GM19043 (cell line): ENCODE results near the gene GABRR1.
A peak's percentile ranks its signal among the peaks of the same experiment; 100 is the strongest.
"Not testable (repeated sequence)": the region's sequence is repeated elsewhere in the genome, so short reads cannot be mapped to it uniquely, and the experiment has no call there.

Source experiments
- ATAC-seq: cut with Tn5 transposase; IDR thresholded peaks from one replicate; pipeline ENCODE4 v1.9.1; 2021; ENCODE audit warnings: low read depth; ENCODE audit not compliant: unreplicated experiment

Gene GABRR1

GRCh38 chr6:89217299-89217910 is at the start of gene GABRR1:
TSS of gene GABRR1 (minus strand) at chr6:89217358. CDS start at chr6:89217322, 36 bp downstream.
- no peak for ATAC-seq

- no peak for ATAC-seq
These were observed 47.1 kb upstream of the GABRR1 start for GRCh38 chr6:89264296-89264695.

- no peak for ATAC-seq
These were observed 43.7 kb upstream of the GABRR1 start for GRCh38 chr6:89260832-89261231.

GRCh38 chr6:89260310-89260709 is 43.2 kb upstream of the GABRR1 start:
- no peak for ATAC-seq

GRCh38 chr6:89258912-89259311 is 41.8 kb upstream of the GABRR1 start:
- ATAC-seq: peak; percentile 63

- ATAC-seq: no peak
These were observed 40.6 kb upstream of the GABRR1 start for GRCh38 chr6:89257781-89258180.

- ATAC-seq: no peak
These were observed 40.2 kb upstream of the GABRR1 start for GRCh38 chr6:89257346-89257745.

- no peak for ATAC-seq
These were observed 38.3 kb upstream of the GABRR1 start for GRCh38 chr6:89255417-89255816.

- ATAC-seq: no peak
These were observed 37.4 kb upstream of the GABRR1 start for GRCh38 chr6:89254569-89254968.

- no peak for ATAC-seq
These were observed 35.7 kb upstream of the GABRR1 start for GRCh38 chr6:89252907-89253306.

- no peak for ATAC-seq
These were observed 34.8 kb upstream of the GABRR1 start for GRCh38 chr6:89251976-89252375.

- ATAC-seq: no peak
These were observed 34.0 kb upstream of the GABRR1 start for GRCh38 chr6:89251170-89251569.

- no peak for ATAC-seq
These were observed 33.1 kb upstream of the GABRR1 start for GRCh38 chr6:89250239-89250638.

- no peak for ATAC-seq
These were observed 27.3 kb upstream of the GABRR1 start for GRCh38 chr6:89244241-89244985.

GRCh38 chr6:89243331-89243629 is 26.1 kb upstream of the GABRR1 start:
- ATAC-seq: no peak

- no peak for ATAC-seq
These were observed 25.6 kb upstream of the GABRR1 start for GRCh38 chr6:89242574-89243330.

- no peak for ATAC-seq
These were observed 22.2 kb upstream of the GABRR1 start for GRCh38 chr6:89239338-89239737.

GRCh38 chr6:89237158-89237557 is 20.0 kb upstream of the GABRR1 start:
- no peak for ATAC-seq

- not testable (repeated sequence) for ATAC-seq
These were observed 16.4 kb upstream of the GABRR1 start for GRCh38 chr6:89233605-89234004.

GRCh38 chr6:89222712-89223039 is 5.5 kb upstream of the GABRR1 start:
- no peak for ATAC-seq

- no peak for ATAC-seq
These were observed 5.0 kb upstream of the GABRR1 start for GRCh38 chr6:89221971-89222711.
